Activated CD4-positive, alpha-beta T cell treated with anti-CD3 and anti-CD28 coated beads, Interleukin-2, amount 10 ng/mL, durations not matched to agents 24 days and 14 days (primary cell): ENCODE measurements around the gene OR10G3. TPM values are rescaled to one million over a fixed set of nuclear protein-coding genes. Genes with fewer than 3 reads are reported as not detected.
"Not testable (repeated sequence)": the region's sequence is repeated elsewhere in the genome, so short reads cannot be mapped to it uniquely, and the experiment has no call there.

ENCODE experiments used
- DNase-seq: peaks from one replicate; pipeline ENCODE4 v3.0.0; 2022
- H3K27ac Mint-ChIP-seq: one replicate; pipeline ENCODE4 v1.8.0; 2022; ENCODE audit warnings: mild to moderate bottlenecking, mixed read lengths
- H3K27me3 Mint-ChIP-seq: one replicate; pipeline ENCODE4 v1.8.0; 2022; ENCODE audit warnings: mixed read lengths
- H3K36me3 Mint-ChIP-seq: one replicate; pipeline ENCODE4 v1.8.0; 2022; ENCODE audit warnings: low read depth, mild to moderate bottlenecking, mixed read lengths
- H3K4me1 Mint-ChIP-seq: one replicate; pipeline ENCODE4 v1.8.0; 2021; ENCODE audit warnings: mixed read lengths
- H3K4me3 Mint-ChIP-seq: one replicate; pipeline ENCODE4 v1.8.0; 2022; ENCODE audit warnings: mild to moderate bottlenecking, moderate library complexity, mixed read lengths
- H3K9me3 Mint-ChIP-seq: one replicate; pipeline ENCODE4 v1.8.0; 2021; ENCODE audit warnings: mixed read lengths
- intact Hi-C: fragments of 100-400 bp; cut with micrococcal nuclease; formaldehyde crosslinking; loops from one replicate; pipeline ENCODE4 v1.15.1; 2023
- total RNA-seq: library from RNA; stranded (reverse); gene quantifications from 2 replicates; pipeline ENCODE4 v1.2.3, GENCODE V29; 2022

The OR10G3 gene
- total RNA-seq, 1 donor from 2014 or later, result not detected

DNA sequence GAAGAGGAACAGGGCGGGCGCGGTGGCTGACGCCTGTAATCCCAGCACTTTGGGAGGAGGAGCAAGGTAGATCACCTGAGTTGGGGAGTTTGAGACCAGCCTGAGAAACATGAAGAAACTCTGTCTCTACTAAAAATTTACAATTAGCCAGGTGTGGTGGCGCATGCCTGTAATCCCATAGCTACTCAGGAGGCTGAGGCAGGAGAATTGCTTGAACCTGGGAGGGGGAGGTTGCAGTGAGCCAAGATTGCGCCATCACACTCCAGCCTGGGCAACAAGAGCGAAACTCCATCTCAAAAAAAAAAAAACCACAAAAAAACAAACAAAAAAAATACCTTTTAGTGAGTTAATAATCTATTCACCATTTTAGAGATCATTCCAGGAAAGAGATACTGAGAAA lies 35.3 kb downstream of the OR10G3 start:
- DNase-seq, H3K9me3 Mint-ChIP-seq, H3K4me1 Mint-ChIP-seq, intact Hi-C loops, H3K27ac Mint-ChIP-seq, H3K4me3 Mint-ChIP-seq, H3K36me3 Mint-ChIP-seq: not testable (repeated sequence)
- peaks cover 15% of the 10 kb centered on the region for H3K27me3 Mint-ChIP-seq

DNA sequence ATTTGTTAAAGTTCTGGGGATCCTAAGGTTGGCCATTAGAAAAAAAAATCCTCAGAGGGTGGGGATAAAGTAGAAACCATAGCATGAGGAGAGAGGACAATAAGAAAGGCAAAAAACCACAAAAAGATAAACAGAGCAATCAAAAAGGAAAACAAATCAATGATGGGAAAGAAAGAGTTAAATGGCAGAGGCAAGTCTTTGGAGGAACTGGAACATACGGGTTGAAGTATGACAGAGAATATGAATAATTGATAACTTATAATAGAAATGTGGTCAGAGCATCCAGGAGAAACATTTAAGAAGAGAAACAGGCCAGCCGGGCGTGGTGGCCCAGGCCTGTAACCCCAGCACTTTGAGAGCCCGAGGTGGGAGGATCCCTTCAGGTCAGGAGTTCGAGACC lies 35.9 kb downstream of the OR10G3 start:
- H3K27ac Mint-ChIP-seq, result no peak overlapping the region
- H3K36me3 Mint-ChIP-seq, result no peaks in the 10 kb centered on the region
- H3K4me1 Mint-ChIP-seq, result no peaks in the 10 kb centered on the region
- peaks cover 21% of the 10 kb centered on the region for H3K27me3 Mint-ChIP-seq
- no peak for DNase-seq
- no peak overlapping the region for H3K4me3 Mint-ChIP-seq
- intact Hi-C loops, result no loop called here
- no peaks in the 10 kb centered on the region for H3K9me3 Mint-ChIP-seq

DNA sequence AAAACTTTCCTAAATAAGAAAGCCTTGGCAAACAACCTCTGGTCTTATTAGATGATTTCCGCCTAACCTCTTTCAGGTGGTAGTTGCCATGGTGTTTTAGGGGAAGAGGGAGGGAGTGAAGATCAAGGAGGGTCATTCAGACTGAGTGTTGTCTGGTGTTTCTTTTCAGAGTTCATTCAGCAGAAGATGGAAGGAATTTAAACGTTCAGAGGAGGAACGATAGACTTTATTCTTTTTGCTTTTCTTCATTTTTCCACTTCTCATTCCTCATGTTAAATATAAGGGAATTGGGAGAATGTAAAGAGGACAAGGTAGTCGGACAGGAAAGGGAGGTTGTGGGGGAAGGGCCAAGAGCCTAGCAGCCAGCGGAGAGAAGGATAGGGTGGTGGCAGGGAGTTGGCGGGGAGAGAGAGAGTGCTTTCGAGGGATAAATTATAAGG lies 36.3 kb downstream of the OR10G3 start:
- Mint-ChIP-seq H3K4me3 (no peak overlapping the region), H3K36me3 (no peaks in the 10 kb centered on the region)

DNA sequence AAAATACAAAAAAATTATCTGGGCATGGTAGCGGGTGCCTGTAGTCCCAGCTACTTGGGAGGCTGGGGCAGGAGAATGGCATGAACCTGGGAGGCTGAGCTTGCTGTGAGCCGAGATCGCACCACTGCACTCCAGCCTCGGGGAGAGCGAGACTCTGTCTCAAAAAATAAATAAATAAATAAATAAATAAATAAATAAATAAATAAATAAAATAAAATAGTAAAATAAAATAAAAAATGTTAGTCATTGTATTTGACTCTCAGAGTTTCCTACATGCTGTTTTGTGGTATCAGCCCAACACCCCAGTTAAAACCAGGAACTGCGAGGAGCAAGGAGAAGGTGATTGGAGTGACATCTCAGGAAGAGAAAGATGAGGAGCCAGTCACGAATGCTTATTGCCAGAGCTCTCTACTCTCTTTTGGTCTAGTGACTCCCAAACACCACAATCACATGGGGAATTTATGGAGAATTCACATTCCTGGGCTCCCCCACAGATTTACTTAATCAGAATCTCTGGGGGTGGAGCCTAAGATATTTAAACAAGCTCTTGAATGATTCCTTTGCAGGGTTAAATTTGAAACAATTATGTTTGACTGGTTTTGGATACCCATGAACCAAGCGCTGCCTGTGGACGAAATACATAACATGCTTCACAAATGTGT lies 38.3 kb downstream of the OR10G3 start:
- no peaks in the 10 kb centered on the region for H3K9me3 Mint-ChIP-seq
- peaks cover 5% of the 10 kb centered on the region for H3K4me1 Mint-ChIP-seq
- H3K27me3 Mint-ChIP-seq, result peaks cover 35% of the 10 kb centered on the region
- H3K27ac Mint-ChIP-seq, result no peak overlapping the region
- no peak for DNase-seq
- no peaks in the 10 kb centered on the region for H3K36me3 Mint-ChIP-seq
- intact Hi-C loops, result no loop called here
- no peak overlapping the region for H3K4me3 Mint-ChIP-seq

More for the DNA sequence above, 36.3 kb downstream of the OR10G3 start:
- DNase-seq, result no peak
- Mint-ChIP-seq H3K9me3 (no peaks in the 10 kb centered on the region), H3K27ac (no peak overlapping the region), H3K27me3 (peaks cover 24% of the 10 kb centered on the region), H3K4me1 (no peaks in the 10 kb centered on the region)
- intact Hi-C loops, result no loop called here

DNA sequence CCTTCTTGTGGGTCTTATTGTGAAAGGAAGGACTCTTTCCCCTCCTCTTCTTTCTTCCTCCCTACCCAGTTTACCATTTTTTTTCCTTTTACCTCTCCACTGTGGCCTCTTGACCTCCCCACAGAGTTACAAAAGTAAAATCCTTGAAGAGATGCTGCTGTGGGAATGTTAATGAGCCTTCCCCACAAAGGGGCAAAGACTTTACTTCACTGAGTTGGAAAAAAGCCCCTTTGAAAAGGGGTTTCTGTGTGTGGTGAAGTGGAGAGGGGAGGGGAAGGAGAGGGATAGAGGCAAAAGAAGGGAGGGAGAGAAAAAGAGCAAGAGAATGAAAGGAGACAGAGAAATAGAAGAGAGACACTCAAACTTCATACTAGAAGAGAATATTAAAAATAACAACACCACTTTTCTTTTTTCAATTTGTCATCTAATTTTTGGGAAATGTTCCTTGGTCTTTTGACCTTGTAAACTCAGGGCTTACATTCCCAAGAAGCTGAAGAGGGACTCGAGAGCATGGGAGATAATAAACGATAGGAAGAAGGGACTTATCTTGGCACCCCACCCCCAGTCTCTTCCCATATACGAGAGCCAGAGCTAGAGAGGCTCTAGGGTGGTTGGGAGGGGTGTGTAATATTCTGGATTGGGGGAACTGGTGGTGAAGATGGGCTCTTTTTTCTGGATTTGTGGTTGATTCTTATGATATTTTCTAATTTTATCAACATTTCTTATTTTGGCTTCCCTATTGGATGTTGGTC lies 40.5 kb downstream of the OR10G3 start:
- no peak overlapping the region for H3K4me3 Mint-ChIP-seq
- H3K4me1 Mint-ChIP-seq, result peaks cover 5% of the 10 kb centered on the region
- DNase-seq, result no peak
- H3K27me3 Mint-ChIP-seq, result peaks cover 54% of the 10 kb centered on the region
- no peaks in the 10 kb centered on the region for H3K36me3 Mint-ChIP-seq
- H3K9me3 Mint-ChIP-seq, result no peaks in the 10 kb centered on the region
- no peak overlapping the region for H3K27ac Mint-ChIP-seq
- intact Hi-C loops, result no loop called here

DNA sequence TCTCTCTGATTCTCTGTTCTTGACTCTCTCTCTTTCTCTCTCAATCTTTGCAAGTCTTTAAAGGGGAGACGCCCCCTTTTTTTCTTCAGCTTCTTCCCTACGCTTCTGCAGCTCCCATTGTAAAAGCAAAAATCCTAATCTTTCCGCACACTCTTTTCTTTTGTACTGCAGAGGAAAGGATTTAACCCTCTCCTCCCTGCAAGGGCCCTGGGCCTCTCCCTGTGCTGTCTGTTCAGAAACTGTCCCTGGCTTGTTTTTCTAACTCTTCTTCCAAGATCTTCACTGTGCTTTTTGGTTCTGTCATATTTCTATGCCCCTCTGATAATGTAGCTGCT lies 42.8 kb downstream of the OR10G3 start:
- Mint-ChIP-seq H3K36me3 (no peaks in the 10 kb centered on the region), H3K4me3 (no peak overlapping the region), H3K27ac (no peak overlapping the region), H3K9me3 (no peaks in the 10 kb centered on the region), H3K4me1 (peaks cover 5% of the 10 kb centered on the region), H3K27me3 (peaks cover 55% of the 10 kb centered on the region)
- DNase-seq, result no peak
- intact Hi-C loops, result no loop called here

DNA sequence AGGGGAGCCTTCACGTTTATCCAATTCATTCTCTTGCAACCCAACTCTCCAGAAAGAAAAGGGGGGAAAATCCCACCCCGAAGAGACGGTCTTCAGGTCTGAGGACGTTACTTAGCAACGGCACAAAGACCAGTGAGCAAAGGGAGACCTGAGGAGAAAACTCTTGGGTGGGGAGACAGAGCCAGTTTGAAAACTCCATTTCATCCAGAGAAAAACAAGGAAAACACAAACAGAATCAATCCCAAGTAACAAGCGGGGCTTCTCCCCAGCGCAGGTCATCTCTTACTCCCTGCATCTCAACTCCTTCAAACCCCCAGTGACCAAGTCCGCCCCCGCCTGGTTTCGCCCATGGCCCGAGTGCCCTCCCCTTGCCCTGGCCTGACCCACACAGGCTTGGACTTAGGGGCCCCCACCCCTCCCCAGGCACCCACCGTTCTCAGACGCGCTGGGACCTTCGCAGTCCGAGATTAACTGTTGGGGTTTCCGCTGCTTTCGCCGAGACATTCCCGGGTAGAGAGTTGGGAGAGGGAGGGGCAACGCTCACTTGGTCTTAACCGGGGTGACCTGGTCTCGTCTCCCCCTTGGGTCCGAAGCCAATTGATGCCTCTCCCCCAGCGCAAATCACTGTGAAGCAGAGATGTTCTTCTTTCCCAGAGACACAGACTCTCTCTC lies 43.3 kb downstream of the OR10G3 start:
- DNase-seq, result no peak
- Mint-ChIP-seq H3K27ac (no peak overlapping the region), H3K4me3 (no peak overlapping the region), H3K36me3 (no peaks in the 10 kb centered on the region), H3K4me1 (peaks cover 5% of the 10 kb centered on the region), H3K9me3 (no peaks in the 10 kb centered on the region), H3K27me3 (peaks cover 55% of the 10 kb centered on the region)
- intact Hi-C loops, result no loop called here

DNA sequence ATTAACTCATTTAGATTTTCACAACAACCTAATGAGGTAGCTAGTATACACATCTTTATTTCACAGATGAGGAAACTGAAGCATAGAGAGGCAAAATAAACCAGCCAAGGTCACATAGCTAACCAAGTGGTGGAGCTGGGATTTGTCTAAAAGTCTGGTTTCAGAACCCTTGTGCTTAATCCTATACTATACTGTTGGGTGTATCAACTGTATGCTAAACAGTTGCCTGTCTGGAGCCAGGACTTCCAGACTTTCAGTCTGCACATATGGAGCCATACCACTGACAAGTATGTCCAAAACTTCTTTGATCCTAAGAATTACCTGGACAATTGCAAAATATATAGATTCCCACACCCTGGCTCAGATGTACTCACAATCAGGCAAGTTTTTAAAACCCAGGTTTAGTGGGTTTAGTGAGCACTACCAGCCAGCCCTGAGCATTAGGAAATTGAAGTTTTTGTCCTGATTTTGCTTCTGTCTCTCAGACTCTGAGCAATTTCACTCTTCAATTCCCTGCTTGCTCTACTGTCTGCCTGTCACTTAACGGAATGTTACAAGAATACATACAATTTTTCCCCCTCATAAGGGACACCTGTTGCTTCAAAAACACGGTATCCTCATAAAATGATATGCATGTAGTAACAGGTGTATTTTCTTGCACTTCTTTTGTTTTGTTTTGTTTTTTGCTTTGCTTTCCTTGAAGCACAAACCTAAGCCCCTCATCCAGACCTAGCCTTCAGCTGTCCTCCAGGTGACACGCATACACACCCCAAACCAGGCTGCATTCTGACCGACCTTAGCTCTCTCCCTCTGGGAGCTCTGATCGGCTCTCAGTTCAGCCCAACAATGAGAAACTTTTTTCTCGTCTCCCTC lies 44.1 kb downstream of the OR10G3 start:
- Mint-ChIP-seq H3K9me3 (no peaks in the 10 kb centered on the region), H3K4me1 (peaks cover 5% of the 10 kb centered on the region), H3K4me3 (no peak overlapping the region), H3K36me3 (no peaks in the 10 kb centered on the region), H3K27me3 (peaks cover 57% of the 10 kb centered on the region), H3K27ac (no peak overlapping the region)
- intact Hi-C loops, result no loop called here
- DNase-seq, result no peak

DNA sequence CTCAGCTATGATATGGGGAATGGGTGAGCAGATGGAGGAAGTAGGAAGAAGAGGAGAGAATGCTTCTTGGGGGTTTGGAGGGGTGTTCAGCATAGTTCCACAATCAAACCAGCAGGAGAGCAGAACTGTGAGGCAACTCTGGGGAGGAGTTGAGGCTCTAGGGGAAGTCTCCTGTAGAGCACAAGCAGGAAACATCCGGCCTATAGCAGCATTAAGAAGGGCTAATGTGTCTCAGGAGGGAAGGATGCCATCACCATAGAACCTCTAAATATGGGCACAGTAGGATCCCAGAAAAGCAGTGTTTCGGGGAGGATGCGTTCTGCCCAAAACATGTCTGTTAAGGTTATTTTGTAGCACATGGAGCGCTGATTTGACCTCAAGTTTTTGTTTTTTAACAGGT lies 45.3 kb downstream of the OR10G3 start:
- intact Hi-C loops, result no loop called here
- H3K27ac Mint-ChIP-seq, result no peak overlapping the region
- no peaks in the 10 kb centered on the region for H3K36me3 Mint-ChIP-seq
- H3K9me3 Mint-ChIP-seq, result no peaks in the 10 kb centered on the region
- H3K27me3 Mint-ChIP-seq, result peaks cover 57% of the 10 kb centered on the region
- DNase-seq, result no peak
- H3K4me3 Mint-ChIP-seq, result no peak overlapping the region
- H3K4me1 Mint-ChIP-seq, result peaks cover 5% of the 10 kb centered on the region

DNA sequence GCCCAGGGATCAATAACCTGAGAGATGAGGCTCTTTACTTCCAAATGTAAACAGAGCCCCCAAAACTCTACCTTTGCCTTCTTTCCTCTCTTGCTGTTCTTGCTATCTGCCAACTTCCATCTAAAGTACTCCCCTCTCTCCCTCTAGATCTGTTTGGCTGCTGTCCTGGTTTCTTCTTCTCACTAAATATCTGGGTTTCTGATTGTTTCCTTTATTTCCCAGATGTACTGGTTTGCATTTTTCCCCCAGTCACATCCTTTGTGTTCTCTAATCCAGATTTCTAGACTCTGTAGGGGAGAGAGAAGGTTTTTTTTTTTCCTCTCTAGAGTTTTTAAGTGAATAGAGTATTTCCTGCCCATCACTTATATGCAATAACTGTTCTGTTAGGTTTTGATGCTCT lies 46.6 kb downstream of the OR10G3 start:
- Mint-ChIP-seq H3K9me3 (no peaks in the 10 kb centered on the region), H3K36me3 (no peaks in the 10 kb centered on the region), H3K27ac (no peak overlapping the region), H3K27me3 (peaks cover 48% of the 10 kb centered on the region), H3K4me3 (no peak overlapping the region), H3K4me1 (peaks cover 5% of the 10 kb centered on the region)
- DNase-seq, result no peak
- intact Hi-C loops, result no loop called here

DNA sequence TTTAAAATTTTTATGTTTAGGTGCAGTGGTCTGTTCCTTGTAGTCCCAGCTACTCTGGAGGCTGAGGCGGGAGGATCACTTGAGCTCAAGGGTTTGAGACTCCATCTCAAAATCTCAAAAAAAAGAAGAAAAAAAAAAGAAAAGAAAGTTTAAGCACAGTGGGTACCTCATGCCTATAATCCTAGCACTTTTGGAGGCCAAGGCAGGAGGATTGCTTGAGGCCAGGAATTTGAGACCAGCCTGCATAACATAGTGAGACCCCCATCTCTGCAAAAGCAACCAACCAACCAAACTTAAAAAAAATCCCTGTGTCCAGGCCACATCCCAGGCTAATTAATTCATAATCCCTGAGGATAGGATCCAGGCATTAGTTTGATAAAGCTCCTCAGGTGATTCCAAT lies 50.4 kb downstream of the OR10G3 start:
- intact Hi-C loops, result no loop called here
- H3K4me3 Mint-ChIP-seq, result no peak overlapping the region
- no peaks in the 10 kb centered on the region for H3K36me3 Mint-ChIP-seq
- no peaks in the 10 kb centered on the region for H3K9me3 Mint-ChIP-seq
- peaks cover 27% of the 10 kb centered on the region for H3K27me3 Mint-ChIP-seq
- H3K27ac Mint-ChIP-seq, result no peak overlapping the region
- H3K4me1 Mint-ChIP-seq, result peaks cover 12% of the 10 kb centered on the region
- DNase-seq, result no peak

DNA sequence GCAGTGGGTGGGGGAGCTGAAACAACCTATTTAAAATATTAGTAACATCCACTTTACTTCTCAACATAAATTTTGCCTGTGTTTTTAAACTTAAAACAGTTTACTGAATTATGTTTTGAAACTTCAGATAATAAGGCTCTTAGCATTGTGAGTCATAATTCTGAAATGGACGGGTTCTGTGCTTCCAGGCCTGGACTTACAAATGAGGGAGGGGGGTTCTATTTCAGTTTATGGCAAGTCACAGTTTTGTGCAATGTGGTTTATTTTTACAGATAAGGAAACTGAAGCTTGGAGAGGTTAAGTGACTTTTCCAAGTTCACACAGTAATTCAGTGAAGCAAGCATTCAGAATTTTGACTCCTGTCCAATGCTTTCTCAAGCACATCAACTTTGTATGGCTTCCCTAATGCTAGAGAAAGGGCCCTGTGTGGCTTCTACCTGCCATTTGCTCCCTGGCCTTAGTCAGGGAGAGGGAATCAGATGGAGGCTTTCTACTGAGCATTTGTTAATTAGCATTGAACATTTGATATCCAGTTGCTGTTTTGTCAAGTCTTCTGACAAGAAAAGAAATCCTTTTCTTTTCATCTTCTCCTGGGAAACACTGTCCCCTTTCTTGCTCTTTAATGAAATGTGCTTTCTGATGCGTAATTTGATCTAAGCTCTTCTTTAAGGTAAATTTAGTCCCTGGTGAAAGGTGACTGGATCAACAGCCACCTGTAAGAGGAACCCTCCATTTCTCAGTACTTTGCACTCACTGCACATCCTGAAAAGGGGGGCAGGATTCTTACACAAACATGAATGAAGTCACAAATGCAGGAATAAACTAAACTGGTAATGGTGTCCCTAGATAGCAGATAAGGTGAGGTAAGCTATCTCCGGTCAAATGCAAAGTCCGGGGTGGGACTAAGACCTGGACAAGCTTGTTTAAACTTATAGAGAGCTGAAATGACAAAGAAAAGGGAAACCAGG lies 51.2 kb downstream of the OR10G3 start:
- no peak for DNase-seq
- no peaks in the 10 kb centered on the region for H3K9me3 Mint-ChIP-seq
- H3K4me3 Mint-ChIP-seq, result no peak overlapping the region
- peaks cover 22% of the 10 kb centered on the region for H3K27me3 Mint-ChIP-seq
- H3K27ac Mint-ChIP-seq, result no peak overlapping the region
- intact Hi-C loops, result no loop called here
- H3K4me1 Mint-ChIP-seq, result peaks cover 12% of the 10 kb centered on the region
- H3K36me3 Mint-ChIP-seq, result no peaks in the 10 kb centered on the region

DNA sequence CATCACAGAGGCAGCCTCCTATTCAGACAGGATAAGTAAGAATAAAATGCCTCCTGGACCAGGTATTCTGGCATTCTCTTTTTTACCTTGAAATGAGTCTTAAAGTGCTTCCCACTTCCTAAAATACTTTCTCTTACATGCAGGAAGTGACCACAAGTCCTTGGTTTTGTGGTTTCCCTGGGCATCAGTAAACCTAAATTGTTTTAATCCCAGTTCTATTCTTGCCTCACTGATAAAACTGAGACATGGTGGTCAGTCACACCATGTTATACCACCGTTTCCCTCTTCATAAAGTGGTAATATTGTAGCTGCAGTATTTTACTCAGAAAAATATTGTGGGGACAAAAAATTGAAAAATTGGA lies 52.6 kb downstream of the OR10G3 start:
- Mint-ChIP-seq H3K4me3 (peak overlapping the region; percentile 80), H3K27ac (no peak overlapping the region), H3K4me1 (peaks cover 12% of the 10 kb centered on the region), H3K9me3 (no peaks in the 10 kb centered on the region), H3K36me3 (no peaks in the 10 kb centered on the region), H3K27me3 (peaks cover 19% of the 10 kb centered on the region)
- DNase-seq, result no peak
- intact Hi-C loops, result no loop called here
